ENCODE results near the gene PTPRCAP. TPM values are rescaled to one million over a fixed set of nuclear protein-coding genes. Genes with fewer than 3 reads are reported as not detected.

The PTPRCAP gene
- total and polyA plus RNA-seq, 10 of the 15 experiments (the other 5 are each of a cell fraction or from before 2014, with no cell fraction given), result 4.7 to 266 (median 125) TPM

- H3K4me3 ChIP-seq, result no peak overlapping the region
- H4K20me1 ChIP-seq (ENCODE audit: control insufficient read depth, insufficient read depth), result no peaks in the 10 kb centered on the region
- H3K4me1 ChIP-seq (ENCODE audit: control insufficient read depth, insufficient read depth, low read length), result peaks cover 8% of the 10 kb centered on the region
- DNase-seq (ENCODE audit: low read depth, low spot score) (no peak), ATAC-seq (no peak), FAIRE-seq (no peak)
- H3K36me3 ChIP-seq (ENCODE audit: control insufficient read depth in 2 of 2, insufficient read depth in 2 of 2, low read length in 1 of 2), result no peaks in the 10 kb centered on the region
- TF ChIP-seq NRF1 (conservative IDR thresholded peaks at IDR 0.05; ENCODE audit: low read depth, low read length) (no peak), EP300 (IDR thresholded peaks at IDR 0.05; ENCODE audit: borderline replicate concordance in 1 of 2, control insufficient read depth in 1 of 2, low read depth in 2 of 2, low read length in 2 of 2) (no peak), RB1 (IDR thresholded peaks at IDR 0.05; ENCODE audit: borderline replicate concordance) (no peak), ELK1 (IDR thresholded peaks at IDR 0.05; ENCODE audit: low read depth, low read length) (no peak)
- ChIA-PET POLR2A (interaction anchor here (0.6 to 2.2 kb wide), 6 partner anchors 15 to 305 kb away, joined by 3 to 8 read pairs (median 4); partner anchors contain the start of gene POLD4), RAD21 (ENCODE audit: unreplicated experiment) (interaction anchor here (0.7 to 15.0 kb wide), 8 partner anchors 9 to 213 kb away, joined by 3 to 525 read pairs (median 4); partner anchors contain the start of genes PITPNM1, POLD4 and PPP1CA), CTCF (interaction anchor here (0.6 to 25.5 kb wide), 7 partner anchors 20 to 121 kb away, joined by 3 to 1301 read pairs (median 4); partner anchors contain the start of genes CDK2AP2, CLCF1 and POLD4), SMC1A (ENCODE audit: uncharacterized antibody, unreplicated experiment) (interaction anchor here (0.9 to 21.3 kb wide), 5 partner anchors 14 to 84 kb away, joined by 3 to 646 read pairs (median 6); partner anchors contain the start of gene POLD4)
- no TSS peak for BruUV-seq (replicated peaks)
- no peak overlapping the region for H3K9ac ChIP-seq (ENCODE audit: control insufficient read depth, insufficient read depth, low read length)
- peaks cover 10% of the 10 kb centered on the region for H3K79me2 ChIP-seq (ENCODE audit: control insufficient read depth, insufficient read depth, low read length)
- intact Hi-C loops (cut with micrococcal nuclease; ENCODE audit: unreplicated experiment) (no loop called here), in situ Hi-C loops (cut with MboI) (loop anchor here (5.0 kb wide), 1 partner anchor 35 kb away; the partner anchor contains the start of gene POLD4)
- H3K27ac ChIP-seq (ENCODE audit: control insufficient read depth, insufficient read depth), result no peak overlapping the region
- peaks cover 0 to 3% of the 10 kb centered on the region in 2 experiments; a peak in 2 of 4 replicates for H3K27me3 ChIP-seq (replicated peaks in 1 of 2; ENCODE audit: control insufficient read depth in 2 of 2, insufficient read depth in 2 of 2, low read length in 1 of 2)
- 23% methylated on average over 9 of the region's 9 CpGs for WGBS (ENCODE audit: insufficient coverage, insufficient replicate concordance, low lambda C conversion rate, missing lambda C conversion rate)
- no peaks in the 10 kb centered on the region for H3K9me3 ChIP-seq (replicated peaks; ENCODE audit: control insufficient read depth, insufficient read depth, low read length)
- no peak overlapping the region for H2AFZ ChIP-seq (ENCODE audit: control insufficient read depth, low read depth, low read length)
- no peak overlapping the region for H3K4me2 ChIP-seq (ENCODE audit: control insufficient read depth, insufficient read depth)
Observed at GRCh38 chr11:67387069-67387468, 50.4 kb downstream of the PTPRCAP start.

Small RNAs within 50 kb of the gene (small RNA-seq; reads per million reads assigned to genes)
- gene RNU6-1238P, result not detected

Other genes starting within 250 kb of the PTPRCAP start
Only the 7 nearest of the 24 such genes appear.
- 52.0 and 60.0 TPM in 2 replicates for gene TBC1D10C, start 33.6 kb downstream of the PTPRCAP start, total RNA-seq (2014; rRNA removed)
- 18.4 and 19.5 TPM in 2 replicates for gene TBC1D10C, start 33.6 kb downstream of the PTPRCAP start, total RNA-seq (2014; rRNA removed; fragmentation: Illumina TruSeq; extraction: Trizol)
- 77.4 and 80.7 TPM in 2 replicates for gene TBC1D10C, start 33.6 kb downstream of the PTPRCAP start, total RNA-seq (2021)
- gene TBC1D10C, start 33.6 kb downstream of the PTPRCAP start, polyA plus RNA-seq (2011; rRNA removed), result 9.6 and 15.4 TPM in 2 replicates
- gene TBC1D10C, start 33.6 kb downstream of the PTPRCAP start, polyA plus RNA-seq (2014; fragmentation: Illumina TruSeq; extraction: Trizol), result 3.4 and 13.5 TPM in 2 replicates
- gene TBC1D10C, start 33.6 kb downstream of the PTPRCAP start, polyA plus RNA-seq (2014; fragmentation: Nextera tagmentation; extraction: Ambion mirVana), result 1 to 10 TPM; 1.1 to 6.6 TPM
- 83.4 and 85.3 TPM in 2 replicates for gene TBC1D10C, start 33.6 kb downstream of the PTPRCAP start, polyA plus RNA-seq (2014; rRNA removed)
- 10 to 100 TPM; 61.8 to 73.3 TPM for gene TBC1D10C, start 33.6 kb downstream of the PTPRCAP start, polyA plus RNA-seq (2016; fragmentation: Nextera tagmentation; extraction: Ambion mirVana)
- 0.11 TPM in 2 replicates for gene CARNS1, start 22.0 kb downstream of the PTPRCAP start, total RNA-seq (2014; rRNA removed)
- gene CARNS1, start 22.0 kb downstream of the PTPRCAP start, total RNA-seq (2014; rRNA removed; fragmentation: Illumina TruSeq; extraction: Trizol), result 0.04 TPM in 1 of 2 replicates, not detected in the other
- 0.10 and 0.19 TPM in 2 replicates for gene CARNS1, start 22.0 kb downstream of the PTPRCAP start, total RNA-seq (2021)
- not detected in 2 replicates for gene CARNS1, start 22.0 kb downstream of the PTPRCAP start, polyA plus RNA-seq (2011; rRNA removed)
- 0.10 TPM in 1 of 2 replicates, not detected in the other for gene CARNS1, start 22.0 kb downstream of the PTPRCAP start, polyA plus RNA-seq (2014; fragmentation: Illumina TruSeq; extraction: Trizol)
- under 1 TPM in 1 of 2 experiments, not detected in 1; 0.02 TPM for gene CARNS1, start 22.0 kb downstream of the PTPRCAP start, polyA plus RNA-seq (2014; fragmentation: Nextera tagmentation; extraction: Ambion mirVana)
- 0.14 and 0.25 TPM in 2 replicates for gene CARNS1, start 22.0 kb downstream of the PTPRCAP start, polyA plus RNA-seq (2014; rRNA removed)
- gene CARNS1, start 22.0 kb downstream of the PTPRCAP start, polyA plus RNA-seq (2016; fragmentation: Nextera tagmentation; extraction: Ambion mirVana), result under 1 TPM in 1 of 2 experiments, not detected in 1; 0.09 TPM
- gene RPS6KB2, start 9.2 kb downstream of the PTPRCAP start, total RNA-seq (2014; rRNA removed), result 68.4 and 72.5 TPM in 2 replicates
- 36.6 and 41.8 TPM in 2 replicates for gene RPS6KB2, start 9.2 kb downstream of the PTPRCAP start, total RNA-seq (2014; rRNA removed; fragmentation: Illumina TruSeq; extraction: Trizol)
- gene RPS6KB2, start 9.2 kb downstream of the PTPRCAP start, total RNA-seq (2021), result 68.1 and 70.9 TPM in 2 replicates
- 36.8 and 48.7 TPM in 2 replicates for gene RPS6KB2, start 9.2 kb downstream of the PTPRCAP start, polyA plus RNA-seq (2011; rRNA removed)
- gene RPS6KB2, start 9.2 kb downstream of the PTPRCAP start, polyA plus RNA-seq (2014; fragmentation: Illumina TruSeq; extraction: Trizol), result 15.7 and 41.1 TPM in 2 replicates
- gene RPS6KB2, start 9.2 kb downstream of the PTPRCAP start, polyA plus RNA-seq (2014; fragmentation: Nextera tagmentation; extraction: Ambion mirVana), result 1 to 10 TPM in 1 of 2 experiments, under 1 TPM in 1; 0.39 to 2.3 TPM
- 88.3 and 99.8 TPM in 2 replicates for gene RPS6KB2, start 9.2 kb downstream of the PTPRCAP start, polyA plus RNA-seq (2014; rRNA removed)
- 100 to 1,000 TPM in 1 of 2 experiments, 10 to 100 TPM in 1; 95.4 to 101 TPM for gene RPS6KB2, start 9.2 kb downstream of the PTPRCAP start, polyA plus RNA-seq (2016; fragmentation: Nextera tagmentation; extraction: Ambion mirVana)
- gene CORO1B, start 5.8 kb upstream of the PTPRCAP start, total RNA-seq (2014; rRNA removed), result 21.3 and 24.6 TPM in 2 replicates
- 6.3 and 7.4 TPM in 2 replicates for gene CORO1B, start 5.8 kb upstream of the PTPRCAP start, total RNA-seq (2014; rRNA removed; fragmentation: Illumina TruSeq; extraction: Trizol)
- 28.5 and 30.6 TPM in 2 replicates for gene CORO1B, start 5.8 kb upstream of the PTPRCAP start, total RNA-seq (2021)
- 8.0 and 26.4 TPM in 2 replicates for gene CORO1B, start 5.8 kb upstream of the PTPRCAP start, polyA plus RNA-seq (2011; rRNA removed)
- 2.5 and 7.0 TPM in 2 replicates for gene CORO1B, start 5.8 kb upstream of the PTPRCAP start, polyA plus RNA-seq (2014; fragmentation: Illumina TruSeq; extraction: Trizol)
- 1 to 10 TPM in 1 of 2 experiments, under 1 TPM in 1; 0.24 to 1.9 TPM for gene CORO1B, start 5.8 kb upstream of the PTPRCAP start, polyA plus RNA-seq (2014; fragmentation: Nextera tagmentation; extraction: Ambion mirVana)
- 21.7 and 26.9 TPM in 2 replicates for gene CORO1B, start 5.8 kb upstream of the PTPRCAP start, polyA plus RNA-seq (2014; rRNA removed)
- 10 to 100 TPM; 23.6 to 25.1 TPM for gene CORO1B, start 5.8 kb upstream of the PTPRCAP start, polyA plus RNA-seq (2016; fragmentation: Nextera tagmentation; extraction: Ambion mirVana)
- not detected in 2 replicates for gene GPR152, start 15.0 kb upstream of the PTPRCAP start, total RNA-seq (2014; rRNA removed)
- gene GPR152, start 15.0 kb upstream of the PTPRCAP start, total RNA-seq (2014; rRNA removed; fragmentation: Illumina TruSeq; extraction: Trizol), result not detected in 2 replicates
- gene GPR152, start 15.0 kb upstream of the PTPRCAP start, total RNA-seq (2021), result not detected in 2 replicates
- gene GPR152, start 15.0 kb upstream of the PTPRCAP start, polyA plus RNA-seq (2011; rRNA removed), result not detected in 2 replicates
- gene GPR152, start 15.0 kb upstream of the PTPRCAP start, polyA plus RNA-seq (2014; fragmentation: Illumina TruSeq; extraction: Trizol), result not detected in 2 replicates
- gene GPR152, start 15.0 kb upstream of the PTPRCAP start, polyA plus RNA-seq (2014; fragmentation: Nextera tagmentation; extraction: Ambion mirVana), result not detected
- not detected in 2 replicates for gene GPR152, start 15.0 kb upstream of the PTPRCAP start, polyA plus RNA-seq (2014; rRNA removed)
- gene GPR152, start 15.0 kb upstream of the PTPRCAP start, polyA plus RNA-seq (2016; fragmentation: Nextera tagmentation; extraction: Ambion mirVana), result not detected
- not detected in 2 replicates for gene CABP4, start 17.7 kb upstream of the PTPRCAP start, total RNA-seq (2014; rRNA removed)
- 0.13 and 0.18 TPM in 2 replicates for gene CABP4, start 17.7 kb upstream of the PTPRCAP start, total RNA-seq (2014; rRNA removed; fragmentation: Illumina TruSeq; extraction: Trizol)
- gene CABP4, start 17.7 kb upstream of the PTPRCAP start, total RNA-seq (2021), result 0.41 and 0.69 TPM in 2 replicates
- 0.27 and 0.55 TPM in 2 replicates for gene CABP4, start 17.7 kb upstream of the PTPRCAP start, polyA plus RNA-seq (2011; rRNA removed)
- gene CABP4, start 17.7 kb upstream of the PTPRCAP start, polyA plus RNA-seq (2014; fragmentation: Illumina TruSeq; extraction: Trizol), result 0.04 and 0.44 TPM in 2 replicates
- under 1 TPM; 0.05 to 0.06 TPM for gene CABP4, start 17.7 kb upstream of the PTPRCAP start, polyA plus RNA-seq (2014; fragmentation: Nextera tagmentation; extraction: Ambion mirVana)
- 0.15 and 0.19 TPM in 2 replicates for gene CABP4, start 17.7 kb upstream of the PTPRCAP start, polyA plus RNA-seq (2014; rRNA removed)
- under 1 TPM in 1 of 2 experiments, not detected in 1; 0.15 TPM for gene CABP4, start 17.7 kb upstream of the PTPRCAP start, polyA plus RNA-seq (2016; fragmentation: Nextera tagmentation; extraction: Ambion mirVana)
- 20.0 and 30.5 TPM in 2 replicates for gene TMEM134, start 31.6 kb upstream of the PTPRCAP start, total RNA-seq (2014; rRNA removed)
- 10.6 and 12.0 TPM in 2 replicates for gene TMEM134, start 31.6 kb upstream of the PTPRCAP start, total RNA-seq (2014; rRNA removed; fragmentation: Illumina TruSeq; extraction: Trizol)
- 42.5 and 45.0 TPM in 2 replicates for gene TMEM134, start 31.6 kb upstream of the PTPRCAP start, total RNA-seq (2021)
- 10.8 and 25.0 TPM in 2 replicates for gene TMEM134, start 31.6 kb upstream of the PTPRCAP start, polyA plus RNA-seq (2011; rRNA removed)
- gene TMEM134, start 31.6 kb upstream of the PTPRCAP start, polyA plus RNA-seq (2014; fragmentation: Illumina TruSeq; extraction: Trizol), result 2.0 and 11.2 TPM in 2 replicates
- gene TMEM134, start 31.6 kb upstream of the PTPRCAP start, polyA plus RNA-seq (2014; fragmentation: Nextera tagmentation; extraction: Ambion mirVana), result 1 to 10 TPM; 1.6 to 7.0 TPM
- 90.7 and 93.8 TPM in 2 replicates for gene TMEM134, start 31.6 kb upstream of the PTPRCAP start, polyA plus RNA-seq (2014; rRNA removed)
- 10 to 100 TPM; 58.9 to 64.3 TPM for gene TMEM134, start 31.6 kb upstream of the PTPRCAP start, polyA plus RNA-seq (2016; fragmentation: Nextera tagmentation; extraction: Ambion mirVana)

Data from GM12878 (cell line).